SK-N-SH (cell line): ENCODE data around the gene JPH3. TPM values are rescaled to one million over a fixed set of nuclear protein-coding genes. Genes with fewer than 3 reads are reported as not detected.

ENCODE experiments used
- CTCF ChIA-PET: fragments of 300-600, 350-600 bp; formaldehyde crosslinking; extraction: SDS; loops from one replicate; lab custom pipeline; 2021; lab: Yijun Ruan, JAX
- POLR2A ChIA-PET: fragments of 350-600 bp; sonication (Branson Sonifier 250); formaldehyde crosslinking; extraction: SDS; loops from one replicate; lab custom pipeline; 2020; ENCODE audit warnings: antibody characterized with exemption, inconsistent platforms; lab: Yijun Ruan, JAX
- DNase-seq: peaks from one replicate; pipeline ENCODE4 v3.0.0; 2012
- H2AFZ ChIP-seq: fragments of 200-600 bp; sonication (generic); 2 replicates; pipeline ENCODE4 v1.8.1; 2016; ENCODE audit warnings: antibody characterized with exemption, mild to moderate bottlenecking, low read depth
- H3F3A ChIP-seq: fragments of 200-600 bp; sonication (generic); replicated peaks from 2 replicates; pipeline ENCODE3; 2016; ENCODE audit warnings: antibody characterized with exemption, mild to moderate bottlenecking; ENCODE audit not compliant: insufficient read depth
- H3K27ac ChIP-seq, 2 experiments: fragments of 200-500 bp in 1 of 2; fragments of 200-600 bp in 1 of 2; sonication (Bioruptor generic) in 1 of 2; sonication (generic), shearing (Covaris generic) in 1 of 2; 2 replicates each; pipeline versions ENCODE4 v1.5.1 to v1.6.1; 2014 to 2016; ENCODE audit warnings: low read depth in 2 of 2, inconsistent platforms in 1 of 2, low read length in 1 of 2, mild to moderate bottlenecking in 1 of 2, mixed read lengths in 1 of 2
- H3K27me3 ChIP-seq: fragments of 200-600 bp; sonication (generic), shearing (Covaris generic); 2 replicates; pipeline ENCODE4 v1.6.1; 2016; ENCODE audit warnings: mixed run types; ENCODE audit not compliant: insufficient read depth
- H3K36me3 ChIP-seq, 2 experiments: fragments of 200-500 bp in 1 of 2; fragments of 200-600 bp in 1 of 2; sonication (Bioruptor generic) in 1 of 2; sonication (generic) in 1 of 2; replicated peaks in 1 of 2; 2 replicates each; pipeline versions ENCODE3 to v1.5.1; 2014 to 2016; ENCODE audit warnings: low read length in 1 of 2, mild to moderate bottlenecking in 1 of 2; ENCODE audit not compliant: insufficient read depth in 2 of 2, control insufficient read depth in 1 of 2
- H3K4me1 ChIP-seq, 2 experiments: fragments of 200-500 bp in 1 of 2; fragments of 200-600 bp in 1 of 2; sonication (Bioruptor generic) in 1 of 2; sonication (generic), shearing (Covaris generic) in 1 of 2; 2 replicates each; pipeline versions ENCODE4 v1.5.1 to v1.6.1; 2014 to 2016; ENCODE audit warnings: low read depth in 1 of 2, low read length in 1 of 2, mixed run types in 1 of 2; ENCODE audit not compliant: insufficient read depth in 2 of 2, control insufficient read depth in 1 of 2
- H3K4me2 ChIP-seq: fragments of 200-600 bp; sonication (generic), shearing (Covaris generic); 2 replicates; pipeline ENCODE4 v1.6.1; 2017; ENCODE audit warnings: mixed run types
- H3K4me3 ChIP-seq, 2 experiments: fragments of 200-500 bp in 1 of 2; fragments of 200-600 bp in 1 of 2; sonication (Bioruptor generic) in 1 of 2; sonication (generic), shearing (Covaris generic) in 1 of 2; 2 replicates each; pipeline versions ENCODE4 v1.5.1 to v1.8.1; 2014 to 2016; ENCODE audit warnings: low read depth in 2 of 2, inconsistent platforms in 1 of 2, low read length in 1 of 2, mild to moderate bottlenecking in 1 of 2, mixed read lengths in 1 of 2, moderate library complexity in 1 of 2
- H3K79me2 ChIP-seq: fragments of 200-600 bp; sonication (generic); 2 replicates; pipeline ENCODE4 v1.8.1; 2017; ENCODE audit warnings: mild to moderate bottlenecking; ENCODE audit not compliant: insufficient read depth
- H3K9ac ChIP-seq: fragments of 200-600 bp; sonication (generic); 2 replicates; pipeline ENCODE4 v1.6.1; 2017; ENCODE audit warnings: mixed run types
- H3K9me2 ChIP-seq: fragments of 200-600 bp; sonication (generic); 2 replicates; pipeline ENCODE4 v1.6.1; 2017; ENCODE audit warnings: mixed run types
- H3K9me3 ChIP-seq: fragments of 200-600 bp; sonication (generic); 2 replicates; pipeline ENCODE4 v1.6.1; 2017; ENCODE audit warnings: mixed run types, mild to moderate bottlenecking, moderate library complexity
- H4K20me1 ChIP-seq: fragments of 200-600 bp; sonication (generic); 2 replicates; pipeline ENCODE4 v1.6.1; 2017; ENCODE audit warnings: mild to moderate bottlenecking, mixed run types; ENCODE audit not compliant: insufficient read depth
- CTCF ChIP-seq: fragments of 200-600 bp; sonication (generic); IDR thresholded peaks from 2 replicates; pipeline ENCODE4 v1.6.1; 2017; ENCODE audit warnings: antibody characterized with exemption, mild to moderate bottlenecking, moderate library complexity
- ELF1 ChIP-seq: IDR thresholded peaks from 2 replicates; pipeline ENCODE4 v1.4.0; 2012
- FOSL2 ChIP-seq: IDR thresholded peaks from 2 replicates; pipeline ENCODE4 v1.4.0; 2012; ENCODE audit warnings: low read depth, mild to moderate bottlenecking, moderate library complexity, borderline replicate concordance
- FOXJ3 ChIP-seq: sonication (generic); formaldehyde crosslinking; IDR thresholded peaks from 2 replicates; pipeline ENCODE4 v1.5.1; 2020; ENCODE audit warnings: mild to moderate bottlenecking, missing genetic modification reagents
- FOXM1 ChIP-seq: IDR thresholded peaks from 2 replicates; pipeline ENCODE4 v1.4.0; 2012; ENCODE audit warnings: low read depth, mild to moderate bottlenecking
- GATA2 ChIP-seq: sonication (generic); formaldehyde crosslinking; IDR thresholded peaks from 2 replicates; pipeline ENCODE4 v1.5.0; 2020; ENCODE audit warnings: mild to moderate bottlenecking, missing genetic modification reagents
- IRF3 ChIP-seq: fragments of 150-350 bp; IDR thresholded peaks from 2 replicates; pipeline ENCODE4 v1.6.1; 2016; ENCODE audit warnings: mild to moderate bottlenecking, low read depth, low read length
- MAX ChIP-seq: IDR thresholded peaks from 2 replicates; pipeline ENCODE4 v1.4.0; 2012; ENCODE audit warnings: low read depth
- MEF2A ChIP-seq: IDR thresholded peaks from 2 replicates; pipeline ENCODE4 v1.4.0; 2012; ENCODE audit warnings: low read depth, borderline replicate concordance
- NRF1 ChIP-seq: IDR thresholded peaks from 2 replicates; pipeline ENCODE4 v1.6.1; 2012; ENCODE audit warnings: low read depth, mild to moderate bottlenecking, low read length
- PBX3 ChIP-seq: IDR thresholded peaks from 2 replicates; pipeline ENCODE4; 2012
- RAD21 ChIP-seq: IDR thresholded peaks from 2 replicates; pipeline ENCODE4 v1.6.1; 2012; ENCODE audit warnings: mild to moderate bottlenecking, low read length
- RCOR1 ChIP-seq: fragments of 150-350 bp; IDR thresholded peaks from 2 replicates; pipeline ENCODE4 v1.6.1; 2017; ENCODE audit warnings: antibody characterized with exemption, low read length
- RFX5 ChIP-seq: IDR thresholded peaks from 2 replicates; pipeline ENCODE4 v1.6.1; 2012; ENCODE audit warnings: mild to moderate bottlenecking, improper control_type of control experiment, low read length
- SIN3A ChIP-seq: IDR thresholded peaks from 2 replicates; pipeline ENCODE4 v1.6.1; 2012; ENCODE audit warnings: low read depth, mild to moderate bottlenecking, low read length, moderate library complexity, borderline replicate concordance
- SMC3 ChIP-seq: IDR thresholded peaks from 2 replicates; pipeline ENCODE4 v1.6.1; 2012; ENCODE audit warnings: low read depth, low read length, improper control_type of control experiment
- USF2 ChIP-seq: fragments of 150-350 bp; IDR thresholded peaks from 2 replicates; pipeline ENCODE4 v1.6.1; 2017; ENCODE audit warnings: antibody characterized with exemption, low read length, low read depth, borderline replicate concordance
- WGBS: methylation state at CpG from one replicate; pipeline ENCODE4 v1.1.6; 2017; ENCODE audit warnings: low lambda C conversion rate; 5-methylcytosine and 5-hydroxymethylcytosine counted together
- polyA plus RNA-seq, 3 experiments: library from polyadenylated mRNA; depleted of rRNA; stranded (reverse); fragments of >200 nt; gene quantifications; 2 replicates each; pipeline ENCODE4 v1.2.3, GENCODE V29; 2012

Gene JPH3
- polyA plus RNA-seq, 1 of the 3 experiments (the other 2 are of a cell fraction): 0.25 TPM

GRCh38 chr16:87628940-87629339 is 26.6 kb downstream of the JPH3 start (continued):
- TF ChIP-seq MAX (no peak), FOXJ3 (CRISPR knock-in tag) (no peak)

GRCh38 chr16:87631067-87631466 is 28.8 kb downstream of the JPH3 start:
- no peak overlapping the region for H3K4me2 ChIP-seq
- no peaks in the 10 kb centered on the region for H3F3A ChIP-seq
- DNase-seq: no peak
- CTCF ChIA-PET: interaction anchor here (1.2 to 1.7 kb wide), 4 partner anchors 26 to 148 kb away, joined by 3 to 7 read pairs (median 4); no protein-coding TSS in a partner anchor
- no peaks in the 10 kb centered on the region for H3K79me2 ChIP-seq
- H3K9me2 ChIP-seq: no peaks in the 10 kb centered on the region
- no peak overlapping the region for H2AFZ ChIP-seq
- WGBS: 19% methylated on average over 2 of the region's 2 CpGs
- peaks cover 0 to 12% of the 10 kb centered on the region in 2 experiments; a peak in 1 of 4 replicates for H3K4me1 ChIP-seq
- H3K27ac ChIP-seq: no peak overlapping the region
- no peaks in the 10 kb centered on the region for H4K20me1 ChIP-seq
- no peaks in the 10 kb centered on the region for H3K27me3 ChIP-seq
- H3K9ac ChIP-seq: no peak overlapping the region
- TF ChIP-seq USF2: no peak
- TF ChIP-seq ELF1: no peak
- no peak for TF ChIP-seq MAX
- no peak for TF ChIP-seq SIN3A
- no peak for TF ChIP-seq PBX3
- TF ChIP-seq RAD21: no peak
- TF ChIP-seq MEF2A: no peak
- TF ChIP-seq, all 33 proteins: peak for 0
- POLR2A ChIA-PET: no interaction called here
- no peaks in the 10 kb centered on the region for H3K36me3 ChIP-seq
- H3K4me3 ChIP-seq: no peak overlapping the region
- H3K9me3 ChIP-seq: 0 out of 2 replicates have a peak, but pooled peaks cover 4% of the 10 kb centered on the region

GRCh38 chr16:87634411-87634810 is 32.1 kb downstream of the JPH3 start:
- H3K79me2 ChIP-seq: no peaks in the 10 kb centered on the region
- CTCF ChIA-PET: interaction anchor here (0.7 to 5.0 kb wide), 18 partner anchors 10 to 239 kb away, joined by 3 to 229 read pairs (median 18); partner anchors contain the start of genes JPH3, KLHDC4 and MAP1LC3B
- H3K9me2 ChIP-seq: no peaks in the 10 kb centered on the region
- DNase-seq: peak; percentile 42
- TF ChIP-seq PBX3: no peak
- no peak for TF ChIP-seq RAD21
- TF ChIP-seq CTCF: no peak
- TF ChIP-seq RFX5: no peak
- TF ChIP-seq GATA2: no peak
- TF ChIP-seq RCOR1: no peak
- no peak for TF ChIP-seq SMC3
- no peak for TF ChIP-seq FOXM1
- TF ChIP-seq ELF1: no peak
- TF ChIP-seq FOSL2: no peak
- TF ChIP-seq NRF1: no peak
- no peak for TF ChIP-seq MAX
- TF ChIP-seq IRF3: no peak
- H3K27ac ChIP-seq: no peak overlapping the region
- H3K4me3 ChIP-seq: no peak overlapping the region
- peaks cover 9% of the 10 kb centered on the region; the same call in 1 of the 2 replicates for H3K27me3 ChIP-seq
- POLR2A ChIA-PET: interaction anchor here (2.0 kb wide), 1 partner anchor 46 kb away, joined by 4 read pairs; no protein-coding TSS in a partner anchor
- H4K20me1 ChIP-seq: no peaks in the 10 kb centered on the region
- H2AFZ ChIP-seq: no peak overlapping the region
- no peaks in the 10 kb centered on the region for H3F3A ChIP-seq
- H3K9me3 ChIP-seq: 0 out of 2 replicates have a peak, but pooled peaks cover 4% of the 10 kb centered on the region
- no peaks in the 10 kb centered on the region for H3K36me3 ChIP-seq
- H3K9ac ChIP-seq: no peak overlapping the region
- H3K4me1 ChIP-seq: peaks cover 0 to 15% of the 10 kb centered on the region in 2 experiments; a peak in 1 of 4 replicates
- no peak overlapping the region for H3K4me2 ChIP-seq
- 62% methylated on average over 10 of the region's 14 CpGs for WGBS
